IMR-90 (cell line): ENCODE results near the gene IL37. TPM values are rescaled to one million over a fixed set of nuclear protein-coding genes. Genes with fewer than 3 reads are reported as not detected.
A peak's percentile ranks its signal among the peaks of the same experiment; 100 is the strongest.

Source experiments
- ATAC-seq: fragments of 200-7000 bp; cut with Tn5 transposase; 2 replicates; pipeline ENCODE4 v1.9.1; 2020; ENCODE audit warnings: low read depth, mild to moderate bottlenecking, moderate library complexity
- BruUV-seq: library from RNA; stranded (reverse); fragments of 400-500 nt; replicated peaks from 2 replicates; lab custom pipeline; 2021; lab: Mats Ljungman, UMichigan
- CTCF ChIA-PET: fragments of 300-600 bp; formaldehyde crosslinking; extraction: SDS; loops from one replicate; lab custom pipeline; 2021; ENCODE audit warnings: antibody characterized with exemption; lab: Yijun Ruan, JAX
- POLR2A ChIA-PET: fragments of 300-600 bp; sonication (Branson Sonifier 250); formaldehyde crosslinking; loops from one replicate; lab custom pipeline; 2022; ENCODE audit warnings: antibody characterized with exemption; ENCODE audit not compliant: unreplicated experiment; lab: Charles Lee
- DNase-seq: peaks from one replicate; pipeline ENCODE4 v3.0.0; 2013
- H2AFZ ChIP-seq: replicated peaks from 2 replicates; pipeline ENCODE3; 2013; ENCODE audit warnings: low read length, mild to moderate bottlenecking; ENCODE audit not compliant: poor library complexity
- H2AK5ac ChIP-seq: 2 replicates; pipeline ENCODE4 v1.6.1; 2013; ENCODE audit warnings: low read depth, low read length, inconsistent platforms
- H2AK9ac ChIP-seq: replicated peaks from 2 replicates; pipeline ENCODE3; 2013; ENCODE audit warnings: mild to moderate bottlenecking, low read depth, low read length, moderate library complexity; ENCODE audit not compliant: poor library complexity
- H2BK120ac ChIP-seq: 2 replicates; pipeline ENCODE4 v1.6.1; 2013; ENCODE audit warnings: low read depth, low read length, inconsistent platforms
- H2BK15ac ChIP-seq: 3 replicates; pipeline ENCODE4 v1.6.1; 2013; ENCODE audit warnings: low read depth, low read length, inconsistent platforms
- H2BK20ac ChIP-seq: 2 replicates; pipeline ENCODE4 v1.6.1; 2013; ENCODE audit warnings: low read depth, mild to moderate bottlenecking, inconsistent platforms, low read length, moderate library complexity
- H2BK5ac ChIP-seq: 2 replicates; pipeline ENCODE4 v1.6.1; 2013; ENCODE audit warnings: mild to moderate bottlenecking, low read depth, low read length, inconsistent platforms; ENCODE audit not compliant: poor library complexity, severe bottlenecking
- H3K14ac ChIP-seq: replicated peaks from 2 replicates; pipeline ENCODE4 v1.6.1; 2013; ENCODE audit warnings: low read depth, low read length, inconsistent platforms
- H3K18ac ChIP-seq: 2 replicates; pipeline ENCODE4 v1.6.1; 2013; ENCODE audit warnings: low read depth, low read length, control low read depth
- H3K23ac ChIP-seq: 2 replicates; pipeline ENCODE4 v1.6.1; 2013; ENCODE audit warnings: low read depth, low read length, inconsistent platforms
- H3K27ac ChIP-seq: 2 replicates; pipeline ENCODE4 v1.5.1; 2013; ENCODE audit warnings: mild to moderate bottlenecking, control low read depth, low read length; ENCODE audit not compliant: insufficient read depth
- H3K27me3 ChIP-seq: 2 replicates; pipeline ENCODE4 v1.6.1; 2013; ENCODE audit warnings: low read length; ENCODE audit not compliant: control insufficient read depth, insufficient read depth
- H3K36me3 ChIP-seq: 2 replicates; pipeline ENCODE4 v1.6.1; 2013; ENCODE audit warnings: low read length, mixed read lengths; ENCODE audit not compliant: control insufficient read depth, insufficient read depth
- H3K4ac ChIP-seq: 2 replicates; pipeline ENCODE4 v1.6.1; 2013; ENCODE audit warnings: low read depth, low read length, inconsistent platforms
- H3K4me1 ChIP-seq: 2 replicates; pipeline ENCODE4 v1.6.1; 2013; ENCODE audit warnings: low read length, mixed read lengths; ENCODE audit not compliant: control insufficient read depth, insufficient read depth
- H3K4me2 ChIP-seq: 2 replicates; pipeline ENCODE4 v1.6.1; 2013; ENCODE audit warnings: low read depth, mild to moderate bottlenecking, control low read depth, low read length, moderate library complexity
- H3K4me3 ChIP-seq: 2 replicates; pipeline ENCODE4 v1.5.1; 2013; ENCODE audit warnings: low read depth, mild to moderate bottlenecking, control low read depth, low read length, moderate library complexity; ENCODE audit not compliant: insufficient read depth
- H3K56ac ChIP-seq: 2 replicates; pipeline ENCODE4 v1.6.1; 2013; ENCODE audit warnings: low read length, inconsistent platforms; ENCODE audit not compliant: insufficient read depth; ENCODE audit errors: extremely low read depth
- H3K79me1 ChIP-seq, 2 experiments: 2 replicates each; pipeline ENCODE4 v1.6.1; 2013; ENCODE audit warnings: low read length in 2 of 2, inconsistent platforms in 1 of 2, low read depth in 1 of 2
- H3K9ac ChIP-seq: 2 replicates; pipeline ENCODE4 v1.6.1; 2013; ENCODE audit warnings: low read depth, low read length, control low read depth
- H3K9me1 ChIP-seq: 2 replicates; pipeline ENCODE4 v1.6.1; 2013; ENCODE audit warnings: low read length, inconsistent platforms; ENCODE audit not compliant: insufficient read depth
- H3K9me3 ChIP-seq: 2 replicates; pipeline ENCODE4 v1.6.1; 2013; ENCODE audit warnings: low read length; ENCODE audit not compliant: control insufficient read depth, insufficient read depth
- H4K20me1 ChIP-seq: 2 replicates; pipeline ENCODE4 v1.6.1; 2013; ENCODE audit warnings: low read length, inconsistent platforms; ENCODE audit not compliant: insufficient read depth
- H4K5ac ChIP-seq: 2 replicates; pipeline ENCODE4 v1.6.1; 2013; ENCODE audit warnings: mild to moderate bottlenecking, low read depth, low read length, control low read depth
- H4K8ac ChIP-seq, 2 experiments: 2 replicates each; pipeline ENCODE4 v1.6.1; 2013; ENCODE audit warnings: low read depth in 2 of 2, low read length in 2 of 2, control low read depth in 1 of 2, inconsistent platforms in 1 of 2
- H4K91ac ChIP-seq: 2 replicates; pipeline ENCODE4 v1.6.1; 2013; ENCODE audit warnings: low read depth, low read length, inconsistent platforms; ENCODE audit not compliant: insufficient read depth
- POLR2A ChIP-seq: IDR thresholded peaks from 2 replicates; pipeline ENCODE4 v1.6.1; 2012; ENCODE audit warnings: mild to moderate bottlenecking, low read depth, low read length
- RCOR1 ChIP-seq: IDR thresholded peaks from 2 replicates; pipeline ENCODE4 v1.6.1; 2012; ENCODE audit warnings: mild to moderate bottlenecking, low read length, improper control_type of control experiment; ENCODE audit not compliant: insufficient replicate concordance
- WGBS, 2 experiments: methylation state at CpG; one replicate each; pipeline versions ENCODE4 v1.1.5 to v1.1.7; 2013; ENCODE audit warnings: missing lambda C conversion rate in 2 of 2; ENCODE audit not compliant: insufficient read length in 1 of 2; ENCODE audit errors: extremely low coverage in 2 of 2; 5-methylcytosine and 5-hydroxymethylcytosine counted together
- dilution Hi-C: fragments of 300-500 bp; cut with HindIII; formaldehyde crosslinking; loops from one replicate; pipeline ENCODE4 v1.14.3; 2018; ENCODE audit warnings: low sequenced_read_pairs; ENCODE audit not compliant: unreplicated experiment
- in situ Hi-C: fragments of 300-500 bp; cut with MboI; formaldehyde crosslinking; loops from 3 replicates; pipeline ENCODE4 v1.14.3; 2019; ENCODE audit warnings: low sequenced_read_pairs, inconsistent platforms, mixed read lengths
- intact Hi-C: fragments of 100-400 bp; cut with micrococcal nuclease; formaldehyde crosslinking; loops from 2 replicates; pipeline ENCODE4 v1.10.0; 2022
- polyA plus RNA-seq, 3 experiments: library from polyadenylated mRNA; depleted of rRNA; stranded (reverse); fragments of >200 nt; gene quantifications; 2 replicates each; pipeline ENCODE4 v1.2.3, GENCODE V29; 2012; ENCODE audit warnings: low replicate concordance in 1 of 3
- total RNA-seq: library from RNA; depleted of rRNA; stranded (reverse); fragments of >200 nt; gene quantifications from 2 replicates; pipeline ENCODE4 v1.2.3, GENCODE V29; 2012
- TF ChIP-seq, protein P1 (sequence below): fragments of 150-350 bp; IDR thresholded peaks from 2 replicates; pipeline ENCODE4 v1.6.1; 2017; ENCODE audit warnings: mild to moderate bottlenecking, antibody characterized with exemption, low read length, low read depth

Gene IL37
- total and polyA plus RNA-seq, 2 of the 4 experiments (the other 2 are of a cell fraction) = 0.15 TPM; not detected in 1

GRCh38 chr2:112944971-112945370 lies 34.0 kb downstream of the IL37 start:
- no peaks in the 10 kb centered on the region for H3K36me3 ChIP-seq
- H2BK15ac ChIP-seq = no peak overlapping the region
- DNase-seq (no peak), ATAC-seq (no peak)
- no peak overlapping the region for H4K5ac ChIP-seq
- no peak overlapping the region for H3K18ac ChIP-seq
- no peak overlapping the region for H3K4me3 ChIP-seq
- no peak overlapping the region for H2BK20ac ChIP-seq
- no peak overlapping the region for H3K9ac ChIP-seq
- H2AK5ac ChIP-seq = no peak overlapping the region
- no peak overlapping the region for H2AK9ac ChIP-seq
- no peak overlapping the region for H3K4me2 ChIP-seq
- peaks cover 21% of the 10 kb centered on the region for H3K27me3 ChIP-seq
- no peak overlapping the region for H4K91ac ChIP-seq
- H4K8ac ChIP-seq = no peak overlapping the region
- H3K9me3 ChIP-seq = peaks cover 12% of the 10 kb centered on the region
- no peak overlapping the region for H2BK5ac ChIP-seq
- TF ChIP-seq RCOR1 (peak; percentile 37), POLR2A (no peak)
- TF ChIP-seq, protein P1, sequence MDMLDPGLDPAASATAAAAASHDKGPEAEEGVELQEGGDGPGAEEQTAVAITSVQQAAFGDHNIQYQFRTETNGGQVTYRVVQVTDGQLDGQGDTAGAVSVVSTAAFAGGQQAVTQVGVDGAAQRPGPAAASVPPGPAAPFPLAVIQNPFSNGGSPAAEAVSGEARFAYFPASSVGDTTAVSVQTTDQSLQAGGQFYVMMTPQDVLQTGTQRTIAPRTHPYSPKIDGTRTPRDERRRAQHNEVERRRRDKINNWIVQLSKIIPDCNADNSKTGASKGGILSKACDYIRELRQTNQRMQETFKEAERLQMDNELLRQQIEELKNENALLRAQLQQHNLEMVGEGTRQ = no peak
- no peaks in the 10 kb centered on the region for H3K4me1 ChIP-seq
- no peak overlapping the region for H2AFZ ChIP-seq
- H3K14ac ChIP-seq = no peak overlapping the region
- ChIA-PET POLR2A (no interaction called here), CTCF (no interaction called here)
- no peaks in the 10 kb centered on the region for H3K79me1 ChIP-seq
- no peak overlapping the region for H3K56ac ChIP-seq
- dilution Hi-C loops (no loop called here), in situ Hi-C loops (loop anchor here (5.0 to 10.0 kb wide), 2 partner anchors 193 to 320 kb away; no protein-coding TSS in a partner anchor), intact Hi-C loops (loop anchor here (10.0 kb wide), 1 partner anchor 320 kb away; no protein-coding TSS in a partner anchor)
- no TSS peak for BruUV-seq
- no peak overlapping the region for H3K4ac ChIP-seq
- 20% methylated on average over 1 of the region's 1 CpG; no CpG with 5 or more reads in 1 of the 2 experiments for WGBS, 2 experiments
- H3K27ac ChIP-seq = no peak overlapping the region
- H3K23ac ChIP-seq = no peak overlapping the region
- no peak overlapping the region for H2BK120ac ChIP-seq
- H4K20me1 ChIP-seq = no peaks in the 10 kb centered on the region
- H3K9me1 ChIP-seq = no peaks in the 10 kb centered on the region
